Epithelial cell of umbilical artery (primary cell): Measurements from ENCODE around the gene OR6Y1. TPM values are rescaled to one million over a fixed set of nuclear protein-coding genes. Genes with fewer than 3 reads are reported as not detected.

Experiments
- total RNA-seq: library from RNA; depleted of rRNA; stranded (reverse); fragments of >200 nt; gene quantifications from 2 replicates; pipeline ENCODE4 v1.2.3, GENCODE V29; 2014

The OR6Y1 gene, protein sequence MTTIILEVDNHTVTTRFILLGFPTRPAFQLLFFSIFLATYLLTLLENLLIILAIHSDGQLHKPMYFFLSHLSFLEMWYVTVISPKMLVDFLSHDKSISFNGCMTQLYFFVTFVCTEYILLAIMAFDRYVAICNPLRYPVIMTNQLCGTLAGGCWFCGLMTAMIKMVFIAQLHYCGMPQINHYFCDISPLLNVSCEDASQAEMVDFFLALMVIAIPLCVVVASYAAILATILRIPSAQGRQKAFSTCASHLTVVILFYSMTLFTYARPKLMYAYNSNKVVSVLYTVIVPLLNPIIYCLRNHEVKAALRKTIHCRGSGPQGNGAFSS
- total RNA-seq: not detected in 2 replicates

DNA sequence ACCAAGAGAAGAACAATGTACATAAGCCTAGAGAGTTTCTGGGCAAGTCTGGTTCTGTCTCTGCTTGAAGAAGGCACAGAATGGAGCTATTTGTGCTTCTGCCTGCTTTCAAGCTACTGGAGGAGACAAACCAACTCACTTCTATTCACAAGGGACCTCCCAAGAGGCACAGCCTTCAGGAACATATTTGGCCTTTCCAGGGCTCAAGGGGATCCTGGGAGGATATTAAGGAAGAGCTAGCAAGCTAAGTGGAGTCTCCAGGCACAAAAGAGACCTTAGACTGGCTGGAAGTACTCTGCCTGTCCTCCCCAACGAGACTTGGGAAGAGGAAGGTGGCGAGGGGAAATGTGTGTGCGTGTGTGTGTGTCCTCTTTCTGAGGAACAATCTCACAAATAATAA is at the start of gene OR6Y1:
OR6Y1 (minus strand) TSS at position 54 of the 400 bp plus-strand sequence. CDS start 6,300 bp downstream, outside the sequence.

DNA sequence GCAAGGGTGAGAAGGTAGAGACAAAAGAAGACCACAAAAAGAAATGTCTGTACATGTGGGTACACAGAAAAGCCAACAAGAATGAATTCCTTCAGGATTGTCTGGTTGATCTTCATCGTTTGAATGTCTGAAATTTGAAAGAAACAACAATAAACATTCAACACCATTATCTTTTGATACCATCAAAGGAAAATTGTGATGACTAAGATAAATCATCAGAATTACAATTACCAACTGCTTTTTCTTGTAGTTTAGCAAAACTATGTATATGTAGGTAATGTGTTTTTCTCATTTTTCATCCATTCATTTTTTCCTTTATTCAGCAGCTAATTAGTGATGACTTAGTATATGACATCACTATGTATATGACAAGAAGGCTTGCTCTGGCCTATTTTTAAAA is 25.5 kb upstream of the OR6Y1 start, which contains the start of gene OR10X1:
OR10X1 (minus strand) TSS at position 167 of the 400 bp plus-strand sequence; CDS start at position 167, 0 bp downstream.

DNA sequence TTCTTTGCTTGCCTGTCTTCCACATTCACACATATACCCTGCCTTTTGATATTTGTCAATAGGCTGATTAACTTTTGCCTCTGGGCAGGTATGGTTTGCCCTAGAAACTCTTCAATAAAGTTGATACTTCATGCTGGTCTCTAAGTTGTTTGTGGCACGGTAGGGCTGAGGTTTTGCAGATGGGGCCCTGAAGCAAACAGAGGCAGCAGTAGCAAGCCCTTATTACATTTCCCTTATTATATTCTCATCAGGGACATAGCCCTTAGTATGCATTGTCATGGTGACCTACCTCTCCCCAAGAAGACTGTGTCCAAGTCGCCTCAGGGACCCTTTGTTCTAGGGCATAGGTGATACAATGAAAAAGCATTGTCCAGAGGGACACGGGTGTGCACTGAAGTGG is 16.3 kb upstream of the OR6Y1 start, which contains the start of gene OR6P1:
OR6P1 (minus strand) TSS at position 101 of the 400 bp plus-strand sequence. CDS start 6,976 bp downstream, outside the sequence.

Other genes starting within 250 kb of the OR6Y1 start
- gene CD1B, start 222.9 kb downstream of the OR6Y1 start, total RNA-seq: not detected in 2 replicates
- gene CD1E, start 200.5 kb downstream of the OR6Y1 start, total RNA-seq: not detected in 2 replicates
- not detected in 2 replicates for gene OR10T2, start 154.9 kb downstream of the OR6Y1 start, total RNA-seq
- gene OR10K2, start 128.2 kb downstream of the OR6Y1 start, total RNA-seq: not detected in 2 replicates
- gene OR10K1, start 92.6 kb downstream of the OR6Y1 start, total RNA-seq: not detected in 2 replicates
- not detected in 2 replicates for gene OR10R2, start 82.2 kb downstream of the OR6Y1 start, total RNA-seq
- gene OR6P1, start 16.2 kb upstream of the OR6Y1 start, total RNA-seq: not detected in 2 replicates
- not detected in 2 replicates for gene OR10X1, start 25.5 kb upstream of the OR6Y1 start, total RNA-seq
- not detected in 2 replicates for gene OR10Z1, start 50.9 kb upstream of the OR6Y1 start, total RNA-seq
- under 0.01 and 0.32 TPM in 2 replicates for gene SPTA1, start 132.3 kb upstream of the OR6Y1 start, total RNA-seq
- gene OR6K2, start 146.2 kb upstream of the OR6Y1 start, total RNA-seq: not detected in 2 replicates
- not detected in 2 replicates for gene OR6K3, start 166.3 kb upstream of the OR6Y1 start, total RNA-seq
- gene OR6K6, start 200.3 kb upstream of the OR6Y1 start, total RNA-seq: not detected in 2 replicates
- not detected in 2 replicates for gene OR6N1, start 217.8 kb upstream of the OR6Y1 start, total RNA-seq
- gene OR6N2, start 226.8 kb upstream of the OR6Y1 start, total RNA-seq: not detected in 2 replicates